ENCODE data around the gene ERAS.

Gene ERAS

GRCh38 chrX:48826135-48826875 lies at the start of gene ERAS:
Gene ERAS (plus strand): TSS chrX:48826513. CDS start chrX:48829124, 2,611 bp downstream.
- DNase-seq = no peak

GRCh38 chrX:48776818-48777439 lies 49.4 kb upstream of the ERAS start:
- no peak for DNase-seq

GRCh38 chrX:48779399-48779798 lies 46.9 kb upstream of the ERAS start:
- DNase-seq = no peak

- DNase-seq = no peak
These were observed 44.6 kb upstream of the ERAS start for GRCh38 chrX:48781705-48782104.

- DNase-seq = no peak
These were observed 44.1 kb upstream of the ERAS start for GRCh38 chrX:48782216-48782615.

- DNase-seq = no peak
These were observed 43.5 kb upstream of the ERAS start for GRCh38 chrX:48782795-48783194.

GRCh38 chrX:48784726-48785125 lies 41.6 kb upstream of the ERAS start:
- no peak for DNase-seq

- no peak for DNase-seq
These were observed 41.1 kb upstream of the ERAS start for GRCh38 chrX:48785186-48785539.

GRCh38 chrX:48785540-48786214 lies 40.6 kb upstream of the ERAS start:
- DNase-seq = no peak

- no peak for DNase-seq
These were observed 39.9 kb upstream of the ERAS start, which contains the start of gene GATA1 for GRCh38 chrX:48786341-48786800. Gene GATA1 (plus strand): TSS chrX:48786590. CDS start chrX:48791110, 4,520 bp downstream.

- DNase-seq = no peak
These were observed 39.3 kb upstream of the ERAS start for GRCh38 chrX:48786825-48787504.

GRCh38 chrX:48787505-48788443 lies 38.5 kb upstream of the ERAS start:
- no peak for DNase-seq

GRCh38 chrX:48789366-48790220 lies 36.7 kb upstream of the ERAS start:
- no peak for DNase-seq

- DNase-seq = no peak
These were observed 35.8 kb upstream of the ERAS start for GRCh38 chrX:48790477-48790876.

GRCh38 chrX:48791063-48791820 lies 35.1 kb upstream of the ERAS start:
- no peak for DNase-seq

GRCh38 chrX:48792219-48792618 lies 34.1 kb upstream of the ERAS start:
- no peak for DNase-seq

- DNase-seq = no peak
These were observed 32.4 kb upstream of the ERAS start for GRCh38 chrX:48793935-48794334.

- DNase-seq = no peak
These were observed 31.9 kb upstream of the ERAS start for GRCh38 chrX:48794340-48794910.

- DNase-seq = no peak
These were observed 31.3 kb upstream of the ERAS start for GRCh38 chrX:48794911-48795515.

- DNase-seq = no peak
These were observed 28.0 kb upstream of the ERAS start for GRCh38 chrX:48798318-48798717.
